ENCODE data around the gene ZEB1.

The ZEB1 gene

DNA sequence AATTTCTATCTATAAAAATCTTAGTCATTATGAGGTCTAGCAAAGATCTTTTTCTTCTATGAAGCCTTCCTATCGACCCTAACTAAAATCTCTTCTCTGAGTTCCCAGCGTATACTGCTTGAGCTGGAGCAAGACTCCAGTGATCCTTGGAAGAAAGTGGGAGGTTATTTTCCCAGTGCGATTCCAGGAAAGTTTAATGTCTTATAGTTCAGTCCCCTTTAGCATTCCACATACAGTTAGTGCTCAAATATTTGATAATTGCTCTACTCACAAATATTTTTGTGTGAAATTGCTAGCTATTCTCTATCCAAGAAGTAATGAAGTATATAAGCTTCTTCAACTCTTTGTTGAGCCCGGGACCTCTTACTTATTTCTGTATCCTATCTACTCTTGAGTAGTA, 47.7 kb downstream of the ZEB1 start:
- H3K4me3 ChIP-seq (ENCODE audit: low read length), result no peak overlapping the region
- WGBS (ENCODE audit: insufficient coverage, insufficient read length), result no CpG with 5 or more reads among the region's 4 CpGs
- no peaks in the 10 kb centered on the region for H3K4me1 ChIP-seq (ENCODE audit: control insufficient read depth, insufficient read depth, low read length)
- no peaks in the 10 kb centered on the region for H3K36me3 ChIP-seq (ENCODE audit: control insufficient read depth, insufficient read depth, low read length)
- no peak for DNase-seq (ENCODE audit: low read depth, low spot score)
- no peaks in the 10 kb centered on the region for H3K27me3 ChIP-seq (ENCODE audit: control insufficient read depth, insufficient read depth, low read length)
- H3K9me3 ChIP-seq (ENCODE audit: control insufficient read depth, insufficient read depth, low read length), result no peaks in the 10 kb centered on the region
- H3K27ac ChIP-seq (ENCODE audit: low read length), result no peak overlapping the region

DNA sequence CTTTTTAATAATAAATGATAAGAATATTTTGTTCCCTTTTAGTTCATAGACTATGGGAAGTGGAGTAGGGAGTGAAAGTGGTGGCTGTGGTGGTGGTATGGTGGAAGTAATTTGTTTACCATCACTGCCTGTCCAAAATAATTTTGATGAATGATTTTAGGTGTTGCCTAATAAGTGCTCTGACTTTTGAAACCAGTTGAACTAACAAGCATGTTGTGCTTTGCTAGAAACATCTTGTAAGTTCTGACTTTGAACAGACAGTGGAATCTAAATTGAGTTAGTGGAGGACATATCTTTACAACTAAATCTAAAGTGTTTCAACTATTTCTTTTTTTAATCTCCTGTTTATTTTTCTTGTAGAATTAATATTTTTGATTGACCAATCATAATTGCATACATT, 49.7 kb downstream of the ZEB1 start:
- Histone ChIP-seq H3K9me3 (ENCODE audit: control insufficient read depth, insufficient read depth, low read length) (no peaks in the 10 kb centered on the region), H3K4me3 (ENCODE audit: low read length) (no peak overlapping the region), H3K27me3 (ENCODE audit: control insufficient read depth, insufficient read depth, low read length) (no peaks in the 10 kb centered on the region), H3K36me3 (ENCODE audit: control insufficient read depth, insufficient read depth, low read length) (no peaks in the 10 kb centered on the region), H3K27ac (ENCODE audit: low read length) (no peak overlapping the region), H3K4me1 (ENCODE audit: control insufficient read depth, insufficient read depth, low read length) (no peaks in the 10 kb centered on the region)
- DNase-seq (ENCODE audit: low read depth, low spot score), result no peak

GRCh38 chr10:31372439-31372838, 53.4 kb downstream of the ZEB1 start:
- no peak overlapping the region for H3K4me3 ChIP-seq (ENCODE audit: low read length)
- no peaks in the 10 kb centered on the region for H3K4me1 ChIP-seq (ENCODE audit: control insufficient read depth, insufficient read depth, low read length)
- no peaks in the 10 kb centered on the region for H3K9me3 ChIP-seq (ENCODE audit: control insufficient read depth, insufficient read depth, low read length)
- H3K36me3 ChIP-seq (ENCODE audit: control insufficient read depth, insufficient read depth, low read length), result no peaks in the 10 kb centered on the region
- no peaks in the 10 kb centered on the region for H3K27me3 ChIP-seq (ENCODE audit: control insufficient read depth, insufficient read depth, low read length)
- H3K27ac ChIP-seq (ENCODE audit: low read length), result no peak overlapping the region
- DNase-seq (ENCODE audit: low read depth, low spot score), result no peak
- WGBS (ENCODE audit: insufficient coverage, insufficient read length), result no CpG with 5 or more reads among the region's 3 CpGs

- no peaks in the 10 kb centered on the region for H3K27me3 ChIP-seq (ENCODE audit: control insufficient read depth, insufficient read depth, low read length)
- no peaks in the 10 kb centered on the region for H3K9me3 ChIP-seq (ENCODE audit: control insufficient read depth, insufficient read depth, low read length)
- no peak overlapping the region for H3K27ac ChIP-seq (ENCODE audit: low read length)
- no peaks in the 10 kb centered on the region for H3K36me3 ChIP-seq (ENCODE audit: control insufficient read depth, insufficient read depth, low read length)
- no peaks in the 10 kb centered on the region for H3K4me1 ChIP-seq (ENCODE audit: control insufficient read depth, insufficient read depth, low read length)
- H3K4me3 ChIP-seq (ENCODE audit: low read length), result no peak overlapping the region
- WGBS (ENCODE audit: insufficient coverage, insufficient read length), result no CpG with 5 or more reads among the region's 2 CpGs
- DNase-seq (ENCODE audit: low read depth, low spot score), result no peak
These were observed 55.2 kb downstream of the ZEB1 start for GRCh38 chr10:31374146-31374696.

GRCh38 chr10:31381171-31381570, 62.2 kb downstream of the ZEB1 start:
- H3K4me3 ChIP-seq (ENCODE audit: low read length), result no peak overlapping the region
- no peaks in the 10 kb centered on the region for H3K9me3 ChIP-seq (ENCODE audit: control insufficient read depth, insufficient read depth, low read length)
- no peak overlapping the region for H3K27ac ChIP-seq (ENCODE audit: low read length)
- no peak for DNase-seq (ENCODE audit: low read depth, low spot score)
- no CpG with 5 or more reads among the region's 1 CpG for WGBS (ENCODE audit: insufficient coverage, insufficient read length)
- no peaks in the 10 kb centered on the region for H3K27me3 ChIP-seq (ENCODE audit: control insufficient read depth, insufficient read depth, low read length)
- no peaks in the 10 kb centered on the region for H3K36me3 ChIP-seq (ENCODE audit: control insufficient read depth, insufficient read depth, low read length)
- H3K4me1 ChIP-seq (ENCODE audit: control insufficient read depth, insufficient read depth, low read length), result no peaks in the 10 kb centered on the region

DNA sequence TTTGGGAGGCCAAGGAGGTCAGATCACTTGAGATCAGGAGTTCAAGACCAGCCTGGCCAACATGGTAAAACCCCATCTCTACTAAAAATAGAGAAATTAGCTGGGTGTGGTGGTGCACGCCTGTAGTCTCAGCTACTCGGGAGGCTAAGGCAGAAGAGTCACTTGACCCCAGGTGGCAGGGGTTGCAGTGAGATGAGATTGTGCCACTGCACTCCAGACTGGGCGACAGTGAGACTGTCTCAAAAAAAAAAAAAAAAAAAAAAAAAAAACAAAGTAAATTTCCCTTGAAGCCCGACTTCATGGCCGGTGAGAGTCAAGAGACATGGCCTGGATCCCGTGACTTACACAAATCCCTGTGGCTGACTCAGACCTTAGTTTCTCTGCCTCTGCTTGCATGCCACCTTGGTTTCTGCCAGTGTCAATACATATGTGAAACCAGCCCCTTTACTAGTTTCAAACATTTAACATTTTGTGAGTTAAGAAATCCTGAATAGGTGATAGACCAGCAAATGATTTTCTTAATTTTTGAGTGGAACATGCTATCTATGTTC, 62.8 kb downstream of the ZEB1 start:
- Histone ChIP-seq H3K4me1 (ENCODE audit: control insufficient read depth, insufficient read depth, low read length) (no peaks in the 10 kb centered on the region), H3K27me3 (ENCODE audit: control insufficient read depth, insufficient read depth, low read length) (no peaks in the 10 kb centered on the region), H3K27ac (ENCODE audit: low read length) (no peak overlapping the region), H3K4me3 (ENCODE audit: low read length) (no peak overlapping the region), H3K36me3 (ENCODE audit: control insufficient read depth, insufficient read depth, low read length) (no peaks in the 10 kb centered on the region), H3K9me3 (ENCODE audit: control insufficient read depth, insufficient read depth, low read length) (no peaks in the 10 kb centered on the region)
- no CpG with 5 or more reads among the region's 6 CpGs for WGBS (ENCODE audit: insufficient coverage, insufficient read length)
- DNase-seq (ENCODE audit: low read depth, low spot score), result no peak

DNA sequence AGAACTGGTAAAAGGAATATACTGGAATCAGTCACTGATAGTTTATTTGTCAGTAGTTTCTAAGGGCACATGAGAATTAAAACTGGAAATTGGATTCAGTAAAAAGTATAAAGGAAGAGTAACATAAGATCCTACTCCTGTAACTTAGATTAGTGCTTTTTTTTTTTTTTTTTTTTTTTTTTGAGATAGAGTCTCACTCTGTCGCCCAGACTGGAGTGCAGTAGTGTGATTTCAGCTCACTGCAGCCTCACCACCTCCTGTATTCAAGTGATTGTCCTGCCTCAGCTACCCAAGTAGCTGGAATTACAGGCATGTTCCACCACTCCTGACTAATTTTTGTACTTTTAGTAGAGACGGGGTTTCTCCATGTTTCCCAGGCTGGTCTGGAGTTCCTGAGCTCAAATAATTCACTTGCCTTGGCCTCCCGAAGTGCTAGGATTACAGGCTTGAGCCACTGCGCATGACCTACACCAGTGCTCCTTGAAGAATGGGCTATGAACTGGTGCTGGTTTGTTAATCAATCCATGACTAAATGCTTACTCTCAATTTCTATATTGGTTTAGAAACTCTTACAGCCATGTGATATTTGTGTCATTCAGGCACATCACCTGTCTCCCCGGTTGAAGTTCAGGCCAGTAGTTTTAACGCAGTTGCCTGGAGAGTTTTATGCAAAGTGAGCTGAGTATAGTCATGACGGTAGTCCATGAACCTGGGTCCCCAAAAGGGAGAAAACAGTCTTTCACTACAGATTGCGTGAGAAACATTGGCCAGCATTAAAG, 65.0 kb downstream of the ZEB1 start:
- Histone ChIP-seq H3K4me3 (ENCODE audit: low read length) (no peak overlapping the region), H3K9me3 (ENCODE audit: control insufficient read depth, insufficient read depth, low read length) (no peaks in the 10 kb centered on the region), H3K36me3 (ENCODE audit: control insufficient read depth, insufficient read depth, low read length) (no peaks in the 10 kb centered on the region), H3K27ac (ENCODE audit: low read length) (no peak overlapping the region), H3K4me1 (ENCODE audit: control insufficient read depth, insufficient read depth, low read length) (no peaks in the 10 kb centered on the region), H3K27me3 (ENCODE audit: control insufficient read depth, insufficient read depth, low read length) (no peaks in the 10 kb centered on the region)
- DNase-seq (ENCODE audit: low read depth, low spot score), result no peak
- no CpG with 5 or more reads among the region's 8 CpGs for WGBS (ENCODE audit: insufficient coverage, insufficient read length)

DNA sequence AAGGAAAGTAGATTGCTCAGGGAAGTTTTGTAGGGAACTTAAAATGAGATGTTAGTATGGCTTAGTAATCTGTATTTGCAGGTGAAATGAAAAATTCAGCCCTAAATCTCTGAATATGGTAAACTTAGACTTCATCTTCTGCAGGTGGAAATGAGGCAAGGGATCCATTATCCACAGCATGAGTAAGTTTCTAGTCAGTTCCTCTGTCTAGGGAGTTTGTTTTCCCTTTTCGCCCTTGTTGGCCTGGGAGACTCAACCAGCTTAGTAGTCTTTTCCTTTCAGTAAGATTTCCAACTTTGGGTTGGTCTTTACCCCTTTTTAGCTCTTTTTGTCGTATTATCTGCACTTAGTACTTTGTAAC, 65.6 kb downstream of the ZEB1 start:
- Histone ChIP-seq H3K36me3 (ENCODE audit: control insufficient read depth, insufficient read depth, low read length) (no peaks in the 10 kb centered on the region), H3K4me1 (ENCODE audit: control insufficient read depth, insufficient read depth, low read length) (no peaks in the 10 kb centered on the region), H3K9me3 (ENCODE audit: control insufficient read depth, insufficient read depth, low read length) (no peaks in the 10 kb centered on the region), H3K27me3 (ENCODE audit: control insufficient read depth, insufficient read depth, low read length) (no peaks in the 10 kb centered on the region), H3K27ac (ENCODE audit: low read length) (no peak overlapping the region), H3K4me3 (ENCODE audit: low read length) (no peak overlapping the region)
- no peak for DNase-seq (ENCODE audit: low read depth, low spot score)
- WGBS (ENCODE audit: insufficient coverage, insufficient read length), result no CpG with 5 or more reads among the region's 2 CpGs

DNA sequence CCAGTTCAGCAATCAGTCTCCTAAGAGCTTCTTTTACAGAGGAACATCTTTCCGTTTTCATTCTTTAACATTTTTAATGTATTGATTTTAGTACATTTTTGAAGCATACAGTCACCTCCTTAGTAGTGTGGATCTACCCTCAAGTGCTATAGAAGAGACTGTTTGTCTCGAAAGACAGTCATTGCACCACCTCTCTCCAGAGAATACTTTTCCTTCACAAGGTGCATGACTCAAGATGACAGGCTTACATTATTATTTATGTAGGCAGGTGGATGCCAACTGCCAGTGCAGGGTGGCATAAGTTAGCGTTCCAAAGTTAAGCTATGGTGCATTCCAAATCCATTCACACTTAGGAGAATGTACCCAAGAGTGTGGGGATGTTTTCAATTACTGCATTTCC, 71.8 kb downstream of the ZEB1 start:
- H3K4me1 ChIP-seq (ENCODE audit: control insufficient read depth, insufficient read depth, low read length), result peaks cover 2% of the 10 kb centered on the region; the same call in 1 of the 2 replicates
- no CpG with 5 or more reads among the region's 3 CpGs for WGBS (ENCODE audit: insufficient coverage, insufficient read length)
- H3K27me3 ChIP-seq (ENCODE audit: control insufficient read depth, insufficient read depth, low read length), result no peaks in the 10 kb centered on the region
- no peaks in the 10 kb centered on the region for H3K36me3 ChIP-seq (ENCODE audit: control insufficient read depth, insufficient read depth, low read length)
- no peak for DNase-seq (ENCODE audit: low read depth, low spot score)
- H3K4me3 ChIP-seq (ENCODE audit: low read length), result no peak overlapping the region
- H3K27ac ChIP-seq (ENCODE audit: low read length), result no peak overlapping the region
- H3K9me3 ChIP-seq (ENCODE audit: control insufficient read depth, insufficient read depth, low read length), result no peaks in the 10 kb centered on the region

GRCh38 chr10:31393844-31394243, 74.8 kb downstream of the ZEB1 start:
- no CpG with 5 or more reads among the region's 1 CpG for WGBS (ENCODE audit: insufficient coverage, insufficient read length)
- Histone ChIP-seq H3K4me3 (ENCODE audit: low read length) (no peak overlapping the region), H3K27ac (ENCODE audit: low read length) (no peak overlapping the region), H3K27me3 (ENCODE audit: control insufficient read depth, insufficient read depth, low read length) (no peaks in the 10 kb centered on the region), H3K9me3 (ENCODE audit: control insufficient read depth, insufficient read depth, low read length) (no peaks in the 10 kb centered on the region), H3K4me1 (ENCODE audit: control insufficient read depth, insufficient read depth, low read length) (peaks cover 2% of the 10 kb centered on the region; the same call in 1 of the 2 replicates), H3K36me3 (ENCODE audit: control insufficient read depth, insufficient read depth, low read length) (no peaks in the 10 kb centered on the region)
- DNase-seq (ENCODE audit: low read depth, low spot score), result no peak

DNA sequence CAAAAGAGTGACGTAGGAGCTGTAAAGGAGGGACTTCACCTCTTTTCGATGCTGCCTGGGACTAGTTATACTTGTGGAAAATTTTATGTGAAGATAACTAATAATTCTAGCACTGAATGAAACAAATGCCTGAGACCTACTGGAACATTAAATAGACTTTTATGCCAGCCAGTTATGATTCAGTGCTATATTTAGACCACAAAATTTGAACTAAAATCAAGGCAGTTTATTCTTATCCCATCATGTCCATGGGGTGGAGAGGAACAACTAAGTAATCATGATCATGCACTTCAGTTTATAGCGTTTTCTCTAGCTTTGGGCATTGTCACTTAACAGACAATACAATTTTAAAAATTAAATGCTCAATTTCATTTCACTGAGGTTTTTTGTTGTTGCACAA, 76.7 kb downstream of the ZEB1 start:
- no peaks in the 10 kb centered on the region for H3K27me3 ChIP-seq (ENCODE audit: control insufficient read depth, insufficient read depth, low read length)
- H3K36me3 ChIP-seq (ENCODE audit: control insufficient read depth, insufficient read depth, low read length), result no peaks in the 10 kb centered on the region
- H3K27ac ChIP-seq (ENCODE audit: low read length), result no peak overlapping the region
- peaks cover 2% of the 10 kb centered on the region; the same call in 1 of the 2 replicates for H3K4me1 ChIP-seq (ENCODE audit: control insufficient read depth, insufficient read depth, low read length)
- no peak for DNase-seq (ENCODE audit: low read depth, low spot score)
- no peaks in the 10 kb centered on the region for H3K9me3 ChIP-seq (ENCODE audit: control insufficient read depth, insufficient read depth, low read length)
- no peak overlapping the region for H3K4me3 ChIP-seq (ENCODE audit: low read length)
- no CpG with 5 or more reads among the region's 3 CpGs for WGBS (ENCODE audit: insufficient coverage, insufficient read length)

All from iPS DF 6.9 (cell line).